CD4-positive, alpha-beta T cell treated with Interleukin-6 for 4 hours (primary cell): ENCODE results near the gene CRIM1.

ENCODE experiments used
- DNase-seq: peaks from one replicate; pipeline ENCODE4 v3.0.0-alpha.2; 2020; ENCODE audit warnings: mixed read lengths

Gene CRIM1

GRCh38 chr2:36490749-36491148, 135.2 kb downstream of the CRIM1 start:
- DNase-seq, result no peak

DNA sequence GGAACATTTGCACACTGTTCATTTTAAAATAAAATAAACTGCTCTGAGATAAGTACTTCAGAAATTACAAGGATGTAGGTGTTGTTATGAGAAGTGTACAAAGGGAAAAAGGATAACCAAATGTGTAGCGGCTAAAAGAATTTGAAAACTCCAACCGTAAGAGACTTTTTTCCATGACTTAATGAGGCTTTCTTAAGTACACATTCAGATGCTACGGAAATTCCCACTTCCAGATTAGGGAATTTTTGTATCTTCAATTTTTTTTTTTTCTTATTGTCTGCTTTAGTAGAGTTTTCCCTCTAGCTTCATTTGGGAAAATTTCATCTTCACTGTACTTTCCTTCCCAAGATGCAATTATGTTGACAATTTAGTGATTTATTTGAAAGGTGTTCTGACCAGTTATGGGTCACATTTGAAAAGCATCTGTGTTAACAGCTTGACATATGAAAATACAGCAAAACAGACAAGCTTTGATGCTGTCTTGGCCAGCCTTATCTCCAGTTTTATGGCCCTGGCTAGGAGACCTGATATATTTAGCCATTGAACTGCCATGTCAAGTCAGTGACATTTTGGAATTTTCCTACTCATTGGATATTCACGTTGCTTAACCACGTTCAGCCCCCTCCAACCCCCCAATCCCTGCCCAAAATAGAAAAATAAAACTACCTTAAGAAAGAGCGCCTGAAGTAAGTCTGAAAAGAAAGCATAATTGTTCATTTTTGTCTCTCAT, 136.8 kb downstream of the CRIM1 start:
- DNase-seq, result no peak

DNA sequence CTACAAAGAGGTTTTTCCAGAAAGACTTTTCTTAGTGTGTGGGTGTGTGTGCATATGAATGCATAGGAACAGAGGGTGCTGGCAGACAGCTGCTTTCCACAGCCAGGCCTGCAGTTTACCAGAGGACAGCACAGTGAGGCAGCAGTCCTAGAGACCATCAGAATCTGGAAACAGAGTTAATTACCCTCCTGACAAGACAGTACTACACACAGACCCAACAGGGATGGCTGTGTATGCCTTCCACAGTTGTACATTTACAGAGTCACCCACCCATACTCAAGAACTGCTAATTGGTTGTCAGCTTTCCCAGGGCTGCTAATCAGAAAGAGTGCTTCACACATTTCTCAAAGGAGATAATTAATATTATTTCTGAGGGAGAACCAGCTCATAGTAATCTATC, 137.7 kb downstream of the CRIM1 start:
- DNase-seq, result no peak

- no peak for DNase-seq
These were observed 142.1 kb downstream of the CRIM1 start for GRCh38 chr2:36497570-36498163.

- DNase-seq, result no peak
These were observed 143.7 kb downstream of the CRIM1 start for GRCh38 chr2:36499128-36499820.

DNA sequence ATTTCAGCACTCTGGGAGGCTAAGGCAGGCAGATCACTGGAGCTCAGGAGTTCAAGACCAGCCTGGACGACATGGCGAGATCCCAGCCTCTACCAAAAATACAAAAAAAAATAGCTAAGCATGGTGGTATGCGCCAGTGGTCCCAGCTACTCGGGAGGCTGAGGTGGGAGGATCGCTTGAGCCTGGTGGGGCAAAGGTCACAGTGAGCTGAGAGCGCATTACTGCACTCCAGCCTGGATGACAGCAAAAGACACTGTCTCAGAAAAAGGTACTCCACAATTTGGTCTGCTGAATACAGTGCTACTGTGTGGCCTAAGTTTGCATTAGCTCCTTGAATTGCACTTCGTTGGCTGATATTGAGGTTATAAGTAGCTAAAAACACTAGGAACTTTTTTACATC, 144.5 kb downstream of the CRIM1 start:
- DNase-seq, result no peak

GRCh38 chr2:36502081-36502480, 146.5 kb downstream of the CRIM1 start:
- no peak for DNase-seq

GRCh38 chr2:36507408-36507812, 151.8 kb downstream of the CRIM1 start:
- DNase-seq, result peak; percentile 32

DNA sequence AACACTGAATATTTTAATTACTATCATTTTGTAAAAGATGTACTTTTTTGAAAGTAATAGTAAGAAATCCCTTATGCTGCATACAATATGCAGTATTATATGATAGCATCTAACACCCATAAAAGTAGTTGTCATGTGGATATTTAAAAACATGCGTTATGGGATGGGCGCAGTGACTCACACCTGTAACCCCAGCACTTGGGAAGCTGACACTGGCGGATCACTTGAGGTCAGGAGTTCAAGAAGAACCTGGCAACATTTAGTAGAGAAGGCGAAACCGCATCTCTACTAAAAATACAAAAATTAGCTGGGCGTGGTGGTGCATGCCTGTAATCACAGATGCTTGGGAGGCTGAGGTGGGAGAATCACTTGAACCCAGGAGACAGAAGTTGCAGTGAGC, 153.5 kb downstream of the CRIM1 start:
- no peak for DNase-seq

DNA sequence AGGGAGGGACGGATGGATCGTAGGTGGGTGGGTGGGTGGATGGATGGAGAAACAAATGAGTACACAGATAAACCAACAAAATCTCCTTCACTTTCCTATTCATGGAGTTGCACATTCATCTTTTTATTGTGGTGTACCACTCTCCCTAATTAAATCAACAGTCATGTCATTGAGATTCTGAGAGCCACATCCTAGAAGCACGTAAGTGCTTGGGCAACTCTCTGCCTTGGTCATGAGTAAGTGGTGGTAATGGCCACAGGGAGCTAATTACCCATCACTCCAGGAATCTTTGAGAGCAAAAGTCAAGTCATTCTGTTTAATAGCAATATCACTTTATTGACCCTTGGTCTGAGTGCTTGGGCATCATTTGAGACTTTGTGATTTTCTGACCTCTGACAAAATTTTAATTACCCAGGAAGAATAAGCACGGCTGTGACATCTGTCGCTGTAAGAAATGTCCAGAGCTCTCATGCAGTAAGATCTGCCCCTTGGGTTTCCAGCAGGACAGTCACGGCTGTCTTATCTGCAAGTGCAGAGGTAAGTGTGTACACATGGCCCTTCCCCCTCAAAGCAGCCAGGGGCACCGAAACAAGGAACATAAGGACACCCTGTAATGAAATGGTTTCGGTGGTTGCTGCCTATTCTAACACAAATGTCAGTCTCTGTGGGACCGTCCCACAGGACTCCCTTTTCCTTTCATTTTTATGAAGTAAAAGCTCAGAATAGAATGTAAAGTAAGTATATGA, 156.5 kb downstream of the CRIM1 start:
- no peak for DNase-seq

DNA sequence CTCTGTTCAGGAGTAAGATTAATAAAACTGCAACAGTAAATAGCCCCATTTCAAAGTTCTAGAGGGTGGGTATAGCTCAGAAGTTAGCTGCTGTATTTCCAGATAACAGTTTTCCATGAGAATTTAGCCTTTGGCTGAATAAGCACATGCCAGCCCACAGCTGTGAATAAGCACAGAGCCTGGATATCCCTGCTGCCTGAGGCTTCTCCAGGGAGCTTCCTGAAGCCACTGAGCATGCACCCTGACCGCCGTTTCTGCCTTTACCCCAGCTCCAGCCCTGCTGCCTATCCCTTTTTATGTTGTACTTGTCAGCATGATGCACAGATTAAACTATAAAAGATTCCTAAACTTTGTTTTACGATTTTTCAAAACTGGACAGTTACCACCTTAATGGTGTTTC, 157.1 kb downstream of the CRIM1 start:
- no peak for DNase-seq

DNA sequence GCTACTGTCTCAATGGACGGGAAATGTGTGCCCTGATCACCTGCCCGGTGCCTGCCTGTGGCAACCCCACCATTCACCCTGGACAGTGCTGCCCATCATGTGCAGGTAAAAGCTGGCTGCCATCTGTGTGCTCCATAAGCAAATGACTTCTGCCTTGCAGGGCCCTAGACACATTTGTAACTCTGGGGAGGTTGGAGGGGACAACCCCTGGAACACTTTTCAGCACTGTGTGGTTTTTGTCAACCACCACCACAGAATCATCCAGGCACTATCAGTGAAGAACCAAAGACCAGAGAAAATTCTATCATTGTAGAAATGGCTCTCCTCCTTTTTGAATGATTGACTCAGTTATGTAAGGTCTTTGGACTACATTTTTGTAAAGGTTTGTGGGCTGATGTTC, 158.1 kb downstream of the CRIM1 start:
- no peak for DNase-seq

DNA sequence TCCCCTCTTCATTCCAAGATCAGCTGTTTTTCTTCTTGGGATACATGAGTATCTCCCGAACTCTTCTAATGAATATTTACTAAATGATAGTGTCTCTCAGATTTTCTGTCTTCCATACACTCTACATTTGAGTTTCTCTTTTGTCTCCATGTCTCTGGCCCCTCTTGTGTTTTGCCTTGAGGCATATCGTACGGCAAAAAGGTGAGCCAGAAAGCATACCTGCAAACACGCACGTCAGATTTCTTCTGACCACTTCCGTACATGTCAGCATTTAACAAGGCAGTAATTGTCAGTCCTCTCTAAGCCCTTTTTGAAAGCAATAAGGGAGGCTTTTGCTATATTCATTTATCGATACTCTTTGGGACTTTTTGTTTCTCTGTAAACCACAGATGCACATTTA, 160.0 kb downstream of the CRIM1 start:
- no peak for DNase-seq

DNA sequence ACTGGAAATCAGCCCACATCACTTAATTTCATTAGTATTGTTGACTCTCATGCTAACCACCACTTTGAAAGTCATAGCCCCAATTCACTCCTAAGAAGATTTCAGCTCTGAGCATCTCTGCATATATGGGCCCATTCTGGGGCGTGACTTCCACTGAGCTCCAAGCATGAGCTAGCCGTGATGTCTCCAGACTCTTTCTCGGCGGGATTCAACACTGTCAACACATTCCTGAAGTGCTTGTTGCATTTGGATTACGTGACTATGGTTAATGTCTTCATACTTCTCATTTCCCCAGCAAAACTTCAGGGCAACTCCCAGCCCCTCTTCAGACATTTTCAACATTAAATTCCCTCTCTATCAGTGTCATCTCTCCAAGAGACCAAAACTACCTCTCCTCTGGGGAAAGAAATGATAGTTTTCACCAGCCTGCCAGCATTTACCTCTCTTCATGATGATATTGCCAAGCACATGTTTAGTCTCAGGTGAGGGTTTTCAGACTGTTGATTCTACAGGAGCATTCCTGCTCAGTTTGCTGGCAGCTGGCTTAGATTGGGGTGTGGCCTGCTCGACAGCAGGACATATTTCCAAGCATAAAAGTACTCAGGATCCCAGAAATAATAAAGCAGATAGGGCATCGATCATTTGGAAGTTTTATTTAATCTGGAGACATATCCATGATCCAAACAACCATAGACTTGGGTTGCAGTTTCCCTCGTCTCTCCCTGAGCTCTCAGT, 160.7 kb downstream of the CRIM1 start:
- no peak for DNase-seq

GRCh38 chr2:36520431-36520830, 164.9 kb downstream of the CRIM1 start:
- no peak for DNase-seq

DNA sequence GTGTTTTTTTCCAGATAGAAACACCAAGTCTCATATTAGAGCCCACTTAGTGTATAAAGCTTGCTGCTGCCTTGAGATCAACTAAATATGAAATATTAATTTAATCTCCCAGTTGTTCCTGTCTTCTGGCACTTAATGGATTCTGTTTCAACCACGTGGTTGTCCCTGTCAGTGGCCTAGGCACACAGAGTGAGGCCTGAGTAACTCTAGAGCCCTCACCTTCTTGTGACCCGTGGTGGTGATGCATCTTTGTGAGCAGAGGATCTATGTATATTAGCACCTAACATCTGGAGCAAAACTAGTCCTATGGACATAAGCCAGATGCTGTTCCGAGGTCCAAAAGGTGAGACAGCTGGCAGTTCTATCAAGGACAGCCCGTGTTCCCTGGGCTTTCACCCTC, 167.6 kb downstream of the CRIM1 start:
- no peak for DNase-seq

DNA sequence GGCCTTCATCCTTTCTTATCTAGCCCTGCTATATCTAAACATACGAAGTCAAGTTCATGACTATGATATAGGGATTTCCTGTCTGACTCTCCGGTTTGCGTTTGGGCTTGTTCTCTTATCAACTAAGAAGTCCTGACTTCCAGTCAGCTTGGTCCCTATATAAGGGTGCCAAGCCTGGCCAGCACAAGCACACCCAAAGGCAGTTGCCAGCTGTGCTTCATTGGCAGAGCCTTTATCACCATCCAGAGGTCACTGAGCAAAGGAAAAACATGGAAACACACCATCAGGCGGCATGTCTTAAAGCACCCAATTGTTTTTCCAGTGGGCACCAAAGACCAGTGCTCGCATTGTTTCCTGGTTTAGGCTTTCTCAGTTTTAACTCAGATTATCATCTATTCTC, 169.7 kb downstream of the CRIM1 start:
- no peak for DNase-seq

- DNase-seq, result no peak
These were observed 170.6 kb downstream of the CRIM1 start for GRCh38 chr2:36526226-36526625.

DNA sequence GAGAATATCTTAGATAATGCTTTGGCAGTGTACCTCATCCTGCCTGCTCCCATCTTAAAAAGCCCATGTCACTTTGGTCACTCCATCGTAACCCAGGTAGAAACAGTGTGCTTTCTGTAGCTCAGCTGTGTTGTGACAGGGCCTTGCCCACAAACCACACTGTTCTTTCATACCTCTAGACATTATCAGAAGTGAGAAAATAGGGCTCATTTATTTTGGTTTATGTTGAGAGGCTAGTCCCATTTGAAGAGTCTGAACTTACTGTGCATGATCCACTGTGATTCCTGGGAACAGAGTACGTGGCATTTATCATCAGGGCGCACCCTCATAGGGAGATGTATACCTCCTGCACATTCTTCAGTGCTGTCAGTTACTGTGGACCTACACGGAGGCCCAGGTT, 172.7 kb downstream of the CRIM1 start:
- DNase-seq, result no peak

DNA sequence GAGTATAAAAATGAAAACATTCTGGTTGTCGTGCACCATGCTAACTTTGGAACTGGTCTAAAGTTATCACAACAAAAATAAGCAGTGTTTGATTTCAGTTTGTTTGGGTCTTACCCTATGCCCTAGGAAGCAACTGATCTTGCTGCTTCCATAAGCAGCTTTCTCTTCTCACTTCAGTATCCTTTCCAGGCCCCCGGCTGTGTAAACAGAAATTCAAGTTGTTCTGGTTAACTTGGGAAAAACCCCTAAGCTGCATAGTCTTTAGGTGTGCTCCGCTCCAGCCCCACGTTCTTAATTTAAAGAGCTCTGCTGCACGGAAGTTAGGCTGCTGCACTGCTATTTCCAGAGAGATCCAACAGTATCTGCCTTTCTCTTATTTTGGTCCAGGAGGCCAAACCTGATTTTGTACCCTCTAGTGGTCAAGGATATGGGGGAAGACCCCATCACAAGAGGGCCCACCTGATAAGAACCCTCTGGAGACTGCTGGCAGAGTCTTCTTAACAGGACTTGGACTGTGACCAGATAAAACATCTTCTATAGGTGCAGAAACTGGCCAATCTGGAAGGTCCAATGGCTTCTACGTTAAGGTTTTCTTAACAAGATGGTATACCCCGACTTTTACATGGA, 173.3 kb downstream of the CRIM1 start:
- no peak for DNase-seq

- no peak for DNase-seq
These were observed 174.8 kb downstream of the CRIM1 start for GRCh38 chr2:36530178-36530982.

DNA sequence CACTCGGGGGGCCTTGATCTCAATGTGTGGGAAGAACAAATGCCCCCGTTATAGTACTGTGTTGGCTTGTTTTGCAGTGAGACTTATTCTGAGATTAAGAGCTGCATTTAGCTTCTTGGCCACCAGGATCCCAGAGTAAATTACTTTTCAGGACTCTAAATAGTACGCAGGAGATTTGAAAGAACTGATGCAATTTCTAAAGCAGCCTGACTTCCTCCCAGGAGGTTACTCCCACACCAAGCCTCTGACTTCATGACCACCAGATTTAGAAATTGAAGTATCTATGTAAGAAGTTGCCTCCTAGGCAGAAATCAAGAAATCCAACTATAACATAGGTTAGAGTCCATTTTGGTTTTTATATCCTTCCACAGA, 175.4 kb downstream of the CRIM1 start:
- no peak for DNase-seq
